HG03175 (cell line): ENCODE data around the gene ZC3H8.
"Not testable (repeated sequence)": the region's sequence is repeated elsewhere in the genome, so short reads cannot be mapped to it uniquely, and the experiment has no call there.

Experiments used
- ATAC-seq: cut with Tn5 transposase; IDR thresholded peaks from one replicate; pipeline ENCODE4 v1.9.1; 2021; ENCODE audit warnings: mild to moderate bottlenecking, moderate library complexity; ENCODE audit not compliant: unreplicated experiment

The ZC3H8 gene

GRCh38 chr2:112254466-112255240 is at the start of gene ZC3H8:
Gene ZC3H8, minus strand, starts transcription at chr2:112255042. Its CDS starts 61 bp downstream, at chr2:112254981.
- peak; percentile 95 for ATAC-seq

GRCh38 chr2:112304298-112304941 is 49.6 kb upstream of the ZC3H8 start:
- ATAC-seq = no peak

GRCh38 chr2:112301973-112302372 is 47.1 kb upstream of the ZC3H8 start:
- no peak for ATAC-seq

- no peak for ATAC-seq
Observed at GRCh38 chr2:112301171-112301584, 46.3 kb upstream of the ZC3H8 start.

GRCh38 chr2:112296407-112296806 is 41.6 kb upstream of the ZC3H8 start:
- ATAC-seq = no peak

- ATAC-seq = no peak
Observed at GRCh38 chr2:112295407-112296078, 40.7 kb upstream of the ZC3H8 start.

GRCh38 chr2:112293636-112294401 is 39.0 kb upstream of the ZC3H8 start:
- no peak for ATAC-seq

GRCh38 chr2:112290648-112291047 is 35.8 kb upstream of the ZC3H8 start:
- no peak for ATAC-seq

- ATAC-seq = no peak
Observed at GRCh38 chr2:112290088-112290487, 35.2 kb upstream of the ZC3H8 start.

GRCh38 chr2:112283535-112283934 is 28.7 kb upstream of the ZC3H8 start:
- not testable (repeated sequence) for ATAC-seq

GRCh38 chr2:112282066-112282465 is 27.2 kb upstream of the ZC3H8 start:
- ATAC-seq = not testable (repeated sequence)

- ATAC-seq = no peak
Observed at GRCh38 chr2:112277596-112278220, 22.9 kb upstream of the ZC3H8 start.

- no peak for ATAC-seq
Observed at GRCh38 chr2:112276954-112277353, 22.1 kb upstream of the ZC3H8 start.

- ATAC-seq = peak; percentile 50
Observed at GRCh38 chr2:112275887-112276773, 21.3 kb upstream of the ZC3H8 start.

GRCh38 chr2:112275311-112275886 is 20.6 kb upstream of the ZC3H8 start, which contains the start of gene ZC3H6:
Gene ZC3H6, plus strand, starts transcription at chr2:112275597. Its CDS starts 398 bp downstream, at chr2:112275995.
- peak; percentile 93 for ATAC-seq

GRCh38 chr2:112273349-112273748 is 18.5 kb upstream of the ZC3H8 start:
- ATAC-seq = no peak

GRCh38 chr2:112272669-112273068 is 17.8 kb upstream of the ZC3H8 start:
- no peak for ATAC-seq

GRCh38 chr2:112268547-112268946 is 13.7 kb upstream of the ZC3H8 start:
- ATAC-seq = no peak

- no peak for ATAC-seq
Observed at GRCh38 chr2:112262876-112263275, 8.0 kb upstream of the ZC3H8 start.
